Renal pelvis (tissue), 4 donors: Measurements from ENCODE around the gene ZNF516. TPM values are rescaled to one million over a fixed set of nuclear protein-coding genes. Genes with fewer than 3 reads are reported as not detected.

ENCODE experiments used
- DNase-seq: peaks from one replicate; pipeline ENCODE4 v3.0.0-alpha.2; 2013
- polyA plus RNA-seq, 3 donors: library from polyadenylated mRNA; unstranded; fragments of 120-200 nt; gene quantifications; one replicate each; pipeline ENCODE4 v1.2.1, GENCODE V29; 2013; ENCODE audit not compliant: insufficient read length in 3 of 3

Gene ZNF516
- polyA plus RNA-seq, 3 donors: 41.2 to 58.4 (median 42.6) TPM

- no peak for DNase-seq
These were observed 110.0 kb downstream of the ZNF516 start for GRCh38 chr18:76384861-76385680.

GRCh38 chr18:76384114-76384790, 110.8 kb downstream of the ZNF516 start:
- DNase-seq: no peak

GRCh38 chr18:76383636-76384035, 111.4 kb downstream of the ZNF516 start:
- DNase-seq: no peak

- DNase-seq: no peak
These were observed 112.8 kb downstream of the ZNF516 start for GRCh38 chr18:76382275-76382674.

- DNase-seq: no peak
These were observed 114.1 kb downstream of the ZNF516 start for GRCh38 chr18:76380791-76381405.

- DNase-seq: no peak
These were observed 114.8 kb downstream of the ZNF516 start for GRCh38 chr18:76380127-76380729.

GRCh38 chr18:76379226-76380126, 115.6 kb downstream of the ZNF516 start:
- no peak for DNase-seq

- no peak for DNase-seq
These were observed 116.4 kb downstream of the ZNF516 start for GRCh38 chr18:76378526-76379215.

GRCh38 chr18:76377359-76377756, 117.7 kb downstream of the ZNF516 start:
- no peak for DNase-seq

GRCh38 chr18:76376668-76377358, 118.2 kb downstream of the ZNF516 start:
- DNase-seq: no peak

GRCh38 chr18:76376225-76376624, 118.8 kb downstream of the ZNF516 start:
- DNase-seq: no peak

- DNase-seq: no peak
These were observed 120.4 kb downstream of the ZNF516 start for GRCh38 chr18:76374330-76375281.

GRCh38 chr18:76373297-76373696, 121.7 kb downstream of the ZNF516 start:
- DNase-seq: no peak

GRCh38 chr18:76371301-76372203, 123.5 kb downstream of the ZNF516 start:
- DNase-seq: no peak

GRCh38 chr18:76370686-76371085, 124.4 kb downstream of the ZNF516 start:
- DNase-seq: no peak

- peak; percentile 50 for DNase-seq
These were observed 124.8 kb downstream of the ZNF516 start for GRCh38 chr18:76370201-76370600.

- DNase-seq: no peak
These were observed 125.3 kb downstream of the ZNF516 start for GRCh38 chr18:76369791-76370190.

GRCh38 chr18:76368976-76369375, 126.1 kb downstream of the ZNF516 start:
- no peak for DNase-seq
